HG03378 (cell line): ENCODE data around the gene NOL9.
"Not testable (repeated sequence)": the region's sequence is repeated elsewhere in the genome, so short reads cannot be mapped to it uniquely, and the experiment has no call there.

ENCODE experiments used
- ATAC-seq: cut with Tn5 transposase; IDR thresholded peaks from one replicate; pipeline ENCODE4 v1.9.1; 2021; ENCODE audit warnings: mild to moderate bottlenecking, moderate library complexity; ENCODE audit not compliant: unreplicated experiment

Gene NOL9

GRCh38 chr1:6505367-6506209 is 48.7 kb downstream of the NOL9 start:
- ATAC-seq = no peak

GRCh38 chr1:6504887-6505286 is 49.4 kb downstream of the NOL9 start:
- no peak for ATAC-seq

- ATAC-seq = no peak
Measured at GRCh38 chr1:6503884-6504602, 50.3 kb downstream of the NOL9 start.

GRCh38 chr1:6502000-6502891 is 52.1 kb downstream of the NOL9 start:
- no peak for ATAC-seq

- ATAC-seq = no peak
Measured at GRCh38 chr1:6501279-6501813, 53.0 kb downstream of the NOL9 start.

GRCh38 chr1:6500544-6501278 is 53.6 kb downstream of the NOL9 start:
- no peak for ATAC-seq

GRCh38 chr1:6499296-6499695 is 55.0 kb downstream of the NOL9 start:
- ATAC-seq = no peak

GRCh38 chr1:6498576-6499111 is 55.7 kb downstream of the NOL9 start:
- ATAC-seq = no peak

GRCh38 chr1:6497867-6498575 is 56.3 kb downstream of the NOL9 start:
- no peak for ATAC-seq

- no peak for ATAC-seq
Measured at GRCh38 chr1:6497215-6497866, 57.0 kb downstream of the NOL9 start.

- no peak for ATAC-seq
Measured at GRCh38 chr1:6496890-6497214, 57.5 kb downstream of the NOL9 start.

GRCh38 chr1:6496365-6496721 is 58.0 kb downstream of the NOL9 start:
- no peak for ATAC-seq

GRCh38 chr1:6495540-6496364 is 58.6 kb downstream of the NOL9 start:
- ATAC-seq = no peak

- no peak for ATAC-seq
Measured at GRCh38 chr1:6495041-6495441, 59.3 kb downstream of the NOL9 start.

- ATAC-seq = no peak
Measured at GRCh38 chr1:6494627-6495026, 59.7 kb downstream of the NOL9 start.

- ATAC-seq = not testable (repeated sequence)
Measured at GRCh38 chr1:6493834-6494223, 60.5 kb downstream of the NOL9 start.

GRCh38 chr1:6491966-6492365 is 62.3 kb downstream of the NOL9 start:
- no peak for ATAC-seq

GRCh38 chr1:6491480-6491962 is 62.8 kb downstream of the NOL9 start, which contains the start of gene PLEKHG5:
PLEKHG5 (minus strand) TSS chr1:6491667; CDS start chr1:6477571, 14,096 bp downstream.
- ATAC-seq = no peak
